ENCODE measurements around the gene SPOCK2. TPM values are rescaled to one million over a fixed set of nuclear protein-coding genes. Genes with fewer than 3 reads are reported as not detected.

Gene SPOCK2
- total RNA-seq, 1 donor from 2014 or later, result 3.4 TPM

DNA sequence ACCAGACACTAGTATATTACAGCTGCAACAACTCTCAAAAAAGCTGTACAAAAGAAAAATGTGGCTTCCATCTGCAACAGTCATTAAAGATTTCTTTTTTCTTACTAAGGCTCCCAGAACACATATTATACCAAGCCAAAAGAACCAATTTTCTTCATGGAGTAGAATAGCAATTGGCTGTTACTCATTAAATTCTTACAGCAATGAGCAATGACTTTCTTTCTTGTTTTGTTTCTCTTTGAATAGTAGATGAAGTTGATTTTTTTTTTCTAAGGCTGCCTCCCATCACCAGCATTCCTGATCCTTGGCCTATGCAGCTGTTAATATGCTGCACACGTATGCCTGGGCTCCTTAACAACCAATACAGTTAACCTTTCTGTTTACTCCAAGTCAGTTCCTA, 36.6 kb upstream of the SPOCK2 start:
- no peak overlapping the region for H3K27ac Mint-ChIP-seq (ENCODE audit: unreplicated experiment)
- H3K4me1 Mint-ChIP-seq (ENCODE audit: unreplicated experiment), result no peaks in the 10 kb centered on the region
- peaks cover 4% of the 10 kb centered on the region for H3K36me3 Mint-ChIP-seq (ENCODE audit: low read depth, unreplicated experiment)
- no peaks in the 10 kb centered on the region for H3K9me3 Mint-ChIP-seq (ENCODE audit: unreplicated experiment)
- TF ChIP-seq, protein P1, sequence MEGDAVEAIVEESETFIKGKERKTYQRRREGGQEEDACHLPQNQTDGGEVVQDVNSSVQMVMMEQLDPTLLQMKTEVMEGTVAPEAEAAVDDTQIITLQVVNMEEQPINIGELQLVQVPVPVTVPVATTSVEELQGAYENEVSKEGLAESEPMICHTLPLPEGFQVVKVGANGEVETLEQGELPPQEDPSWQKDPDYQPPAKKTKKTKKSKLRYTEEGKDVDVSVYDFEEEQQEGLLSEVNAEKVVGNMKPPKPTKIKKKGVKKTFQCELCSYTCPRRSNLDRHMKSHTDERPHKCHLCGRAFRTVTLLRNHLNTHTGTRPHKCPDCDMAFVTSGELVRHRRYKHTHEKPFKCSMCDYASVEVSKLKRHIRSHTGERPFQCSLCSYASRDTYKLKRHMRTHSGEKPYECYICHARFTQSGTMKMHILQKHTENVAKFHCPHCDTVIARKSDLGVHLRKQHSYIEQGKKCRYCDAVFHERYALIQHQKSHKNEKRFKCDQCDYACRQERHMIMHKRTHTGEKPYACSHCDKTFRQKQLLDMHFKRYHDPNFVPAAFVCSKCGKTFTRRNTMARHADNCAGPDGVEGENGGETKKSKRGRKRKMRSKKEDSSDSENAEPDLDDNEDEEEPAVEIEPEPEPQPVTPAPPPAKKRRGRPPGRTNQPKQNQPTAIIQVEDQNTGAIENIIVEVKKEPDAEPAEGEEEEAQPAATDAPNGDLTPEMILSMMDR (IDR thresholded peaks at IDR 0.05; ENCODE audit: unreplicated experiment), result no peak
- no peak for DNase-seq (ENCODE audit: low spot score)
- no peak overlapping the region for H3K4me3 Mint-ChIP-seq (ENCODE audit: unreplicated experiment)
- H3K27me3 Mint-ChIP-seq (ENCODE audit: unreplicated experiment), result no peaks in the 10 kb centered on the region

DNA sequence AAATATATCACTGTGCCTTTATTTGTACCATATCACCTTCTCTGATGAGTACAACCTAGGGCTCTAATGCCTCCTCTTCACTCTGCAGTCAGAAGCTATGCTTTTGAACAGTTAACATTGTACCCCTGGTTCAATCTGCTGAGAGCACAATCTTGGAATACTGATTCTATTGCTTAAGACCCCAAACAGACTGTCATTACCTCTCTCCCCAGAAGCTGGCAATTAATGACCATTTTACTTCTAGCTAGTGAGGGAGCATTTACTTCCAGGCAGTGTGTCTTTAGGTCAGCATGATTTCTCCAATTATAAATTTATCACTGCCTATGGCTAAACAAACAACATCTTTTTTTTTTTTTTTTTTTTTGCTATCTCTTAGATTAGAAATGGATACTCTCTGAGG, 36.0 kb upstream of the SPOCK2 start:
- no peak overlapping the region for H3K4me3 Mint-ChIP-seq (ENCODE audit: unreplicated experiment)
- peaks cover 7% of the 10 kb centered on the region for H3K36me3 Mint-ChIP-seq (ENCODE audit: low read depth, unreplicated experiment)
- H3K27ac Mint-ChIP-seq (ENCODE audit: unreplicated experiment), result no peak overlapping the region
- H3K9me3 Mint-ChIP-seq (ENCODE audit: unreplicated experiment), result no peaks in the 10 kb centered on the region
- no peak for DNase-seq (ENCODE audit: low spot score)
- TF ChIP-seq, protein P1 (IDR thresholded peaks at IDR 0.05; ENCODE audit: unreplicated experiment), result no peak
- H3K27me3 Mint-ChIP-seq (ENCODE audit: unreplicated experiment), result no peaks in the 10 kb centered on the region
- H3K4me1 Mint-ChIP-seq (ENCODE audit: unreplicated experiment), result no peaks in the 10 kb centered on the region

DNA sequence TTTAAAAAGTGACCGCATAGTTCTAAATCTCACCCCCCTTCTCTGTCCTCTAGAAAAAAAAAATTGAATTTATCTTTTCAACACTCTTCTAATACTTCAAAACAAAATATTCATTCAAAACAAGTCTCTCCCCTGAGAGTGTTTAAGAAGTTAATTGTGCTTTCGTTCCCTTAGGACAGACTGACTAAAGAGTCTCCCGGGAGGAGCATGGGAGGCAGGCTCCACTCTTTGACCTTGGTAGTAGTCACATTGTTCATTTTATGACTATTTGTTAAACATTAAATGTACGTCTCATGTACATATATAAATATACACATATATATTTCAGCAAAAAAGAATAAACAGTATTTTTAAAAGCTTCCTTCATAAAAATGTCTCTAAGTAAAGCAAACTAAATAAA, 35.3 kb upstream of the SPOCK2 start:
- Mint-ChIP-seq H3K27me3 (ENCODE audit: unreplicated experiment) (no peaks in the 10 kb centered on the region), H3K36me3 (ENCODE audit: low read depth, unreplicated experiment) (peaks cover 9% of the 10 kb centered on the region), H3K4me3 (ENCODE audit: unreplicated experiment) (no peak overlapping the region), H3K9me3 (ENCODE audit: unreplicated experiment) (no peaks in the 10 kb centered on the region), H3K27ac (ENCODE audit: unreplicated experiment) (no peak overlapping the region), H3K4me1 (ENCODE audit: unreplicated experiment) (no peaks in the 10 kb centered on the region)
- no peak for DNase-seq (ENCODE audit: low spot score)
- TF ChIP-seq, protein P1 (IDR thresholded peaks at IDR 0.05; ENCODE audit: unreplicated experiment), result no peak

DNA sequence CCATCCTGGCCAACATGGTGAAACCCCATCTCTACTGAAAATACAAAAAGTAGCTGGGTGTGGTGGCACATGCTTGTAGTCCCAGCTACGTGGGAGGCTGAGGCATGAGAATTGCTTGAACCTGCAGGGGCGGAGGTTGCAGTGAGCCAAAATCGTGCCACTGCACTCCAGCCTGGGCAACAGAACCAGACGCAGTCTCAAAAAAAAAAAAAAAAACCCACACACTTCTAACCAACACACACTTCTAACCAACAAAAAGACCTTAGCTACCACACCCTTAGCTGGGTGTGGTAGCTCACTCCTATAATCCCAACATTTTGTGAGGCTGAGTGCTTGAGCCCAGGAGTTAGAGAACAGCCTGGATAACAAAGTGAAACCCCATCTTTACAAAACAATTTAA, 33.9 kb upstream of the SPOCK2 start:
- Mint-ChIP-seq H3K4me3 (ENCODE audit: unreplicated experiment) (no peak overlapping the region), H3K27me3 (ENCODE audit: unreplicated experiment) (no peaks in the 10 kb centered on the region), H3K9me3 (ENCODE audit: unreplicated experiment) (no peaks in the 10 kb centered on the region), H3K27ac (ENCODE audit: unreplicated experiment) (no peak overlapping the region), H3K4me1 (ENCODE audit: unreplicated experiment) (no peaks in the 10 kb centered on the region), H3K36me3 (ENCODE audit: low read depth, unreplicated experiment) (peaks cover 9% of the 10 kb centered on the region)
- TF ChIP-seq, protein P1 (IDR thresholded peaks at IDR 0.05; ENCODE audit: unreplicated experiment), result no peak
- DNase-seq (ENCODE audit: low spot score), result no peak

DNA sequence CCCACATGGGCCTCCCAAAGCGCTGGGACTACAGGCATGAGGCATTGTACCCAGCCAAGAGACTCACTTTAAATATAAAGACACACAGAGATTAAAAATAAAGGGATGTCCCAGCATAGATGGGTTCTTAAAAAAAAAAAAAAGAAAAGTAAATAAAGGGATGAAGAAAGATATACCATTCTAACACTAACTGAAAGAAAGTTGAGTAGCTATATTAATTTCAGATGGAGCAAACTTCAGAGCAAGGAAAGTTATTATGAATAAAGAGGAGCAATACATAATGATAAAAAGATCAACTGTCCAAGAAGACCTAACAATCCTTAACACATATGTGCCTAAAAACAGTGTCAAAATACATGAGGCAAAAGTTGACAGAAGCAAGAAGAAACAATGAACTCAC, 33.0 kb upstream of the SPOCK2 start:
- TF ChIP-seq, protein P1 (IDR thresholded peaks at IDR 0.05; ENCODE audit: unreplicated experiment), result no peak
- Mint-ChIP-seq H3K36me3 (ENCODE audit: low read depth, unreplicated experiment) (peaks cover 12% of the 10 kb centered on the region), H3K27ac (ENCODE audit: unreplicated experiment) (no peak overlapping the region), H3K4me1 (ENCODE audit: unreplicated experiment) (no peaks in the 10 kb centered on the region), H3K9me3 (ENCODE audit: unreplicated experiment) (no peaks in the 10 kb centered on the region), H3K4me3 (ENCODE audit: unreplicated experiment) (no peak overlapping the region), H3K27me3 (ENCODE audit: unreplicated experiment) (no peaks in the 10 kb centered on the region)
- no peak for DNase-seq (ENCODE audit: low spot score)

Measured in endothelial cell (in vitro differentiated cells).